ENCODE measurements around the gene SPAG6. TPM values are rescaled to one million over a fixed set of nuclear protein-coding genes. Genes with fewer than 3 reads are reported as not detected.
"Not testable (repeated sequence)": the region's sequence is repeated elsewhere in the genome, so short reads cannot be mapped to it uniquely, and the experiment has no call there.

Gene SPAG6
- total and polyA plus RNA-seq, 2 donors (not counting 1 experiment from before 2014, with no cell fraction given) = not detected

DNA sequence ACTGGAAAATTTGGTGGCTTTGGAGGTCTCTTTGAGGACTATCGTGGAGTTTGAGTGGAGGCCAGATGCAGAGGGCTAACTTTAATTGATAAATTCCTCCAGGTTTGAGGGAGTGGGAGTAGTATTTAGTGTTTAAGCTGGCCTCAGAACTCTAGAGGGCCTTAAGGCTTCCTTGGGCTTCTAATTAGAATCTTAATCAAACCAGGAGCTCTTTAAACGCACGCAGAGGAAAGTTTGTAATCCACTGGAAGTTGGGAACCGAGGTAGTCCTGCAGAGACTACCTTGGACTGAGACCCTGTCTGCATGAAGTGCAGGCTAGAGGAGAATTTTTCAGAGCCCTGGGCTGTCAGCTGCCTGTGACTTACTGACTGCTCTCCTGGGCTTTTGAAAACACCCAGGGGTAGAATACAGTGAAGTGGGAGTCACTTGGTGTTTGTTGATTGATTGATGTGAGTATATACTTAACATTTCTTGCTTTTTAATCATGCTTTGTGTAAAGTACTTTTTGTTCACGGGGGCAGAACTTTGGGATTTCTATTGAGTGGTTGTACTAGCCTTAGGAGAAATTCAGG, 5.9 kb downstream of the SPAG6 start:
- H3K36me3 ChIP-seq (ENCODE audit: control insufficient read depth, insufficient read depth, low read length) = no peaks in the 10 kb centered on the region
- H3K4me3 ChIP-seq (replicated peaks in 1 of 4; ENCODE audit: control extremely low read depth in 1 of 4, insufficient read depth in 1 of 4, low read depth in 3 of 4, low read length in 4 of 4) = no peak overlapping the region
- no peaks in the 10 kb centered on the region for H4K20me1 ChIP-seq (ENCODE audit: control insufficient read depth, extremely low read depth, insufficient read depth, low read length)
- no peaks in the 10 kb centered on the region for H3K79me2 ChIP-seq (ENCODE audit: control insufficient read depth, insufficient read depth, low read length)
- peaks cover 8% of the 10 kb centered on the region for H3K27me3 ChIP-seq (ENCODE audit: control insufficient read depth, insufficient read depth, low read length)
- H3K9me3 ChIP-seq (ENCODE audit: control insufficient read depth, insufficient read depth, low read depth, low read length) = no peaks in the 10 kb centered on the region
- DNase-seq (ENCODE audit: low read depth in 2 of 2) = no peak
- TF ChIP-seq EZH2 (IDR thresholded peaks at IDR 0.05; ENCODE audit: low read length, missing control alignments) = no peak
- TF ChIP-seq, protein P1, sequence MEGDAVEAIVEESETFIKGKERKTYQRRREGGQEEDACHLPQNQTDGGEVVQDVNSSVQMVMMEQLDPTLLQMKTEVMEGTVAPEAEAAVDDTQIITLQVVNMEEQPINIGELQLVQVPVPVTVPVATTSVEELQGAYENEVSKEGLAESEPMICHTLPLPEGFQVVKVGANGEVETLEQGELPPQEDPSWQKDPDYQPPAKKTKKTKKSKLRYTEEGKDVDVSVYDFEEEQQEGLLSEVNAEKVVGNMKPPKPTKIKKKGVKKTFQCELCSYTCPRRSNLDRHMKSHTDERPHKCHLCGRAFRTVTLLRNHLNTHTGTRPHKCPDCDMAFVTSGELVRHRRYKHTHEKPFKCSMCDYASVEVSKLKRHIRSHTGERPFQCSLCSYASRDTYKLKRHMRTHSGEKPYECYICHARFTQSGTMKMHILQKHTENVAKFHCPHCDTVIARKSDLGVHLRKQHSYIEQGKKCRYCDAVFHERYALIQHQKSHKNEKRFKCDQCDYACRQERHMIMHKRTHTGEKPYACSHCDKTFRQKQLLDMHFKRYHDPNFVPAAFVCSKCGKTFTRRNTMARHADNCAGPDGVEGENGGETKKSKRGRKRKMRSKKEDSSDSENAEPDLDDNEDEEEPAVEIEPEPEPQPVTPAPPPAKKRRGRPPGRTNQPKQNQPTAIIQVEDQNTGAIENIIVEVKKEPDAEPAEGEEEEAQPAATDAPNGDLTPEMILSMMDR (conservative IDR thresholded peaks at IDR 0.05 in 1 of 2, IDR thresholded peaks at IDR 0.05 in 1 of 2; ENCODE audit: low read depth in 1 of 2, low read length in 2 of 2) = no peak
- H3K4me2 ChIP-seq (ENCODE audit: extremely low read depth, insufficient read depth, low read length) = no peak overlapping the region
- H3K27ac ChIP-seq (ENCODE audit: insufficient read depth, low read length) = no peak overlapping the region
- no peak overlapping the region for H2AFZ ChIP-seq (ENCODE audit: low read length)
- H3K4me1 ChIP-seq (ENCODE audit: control insufficient read depth, extremely low read depth, insufficient read depth, low read length) = no peaks in the 10 kb centered on the region
- no peak overlapping the region for H3K9ac ChIP-seq (ENCODE audit: insufficient read depth, low read length)

DNA sequence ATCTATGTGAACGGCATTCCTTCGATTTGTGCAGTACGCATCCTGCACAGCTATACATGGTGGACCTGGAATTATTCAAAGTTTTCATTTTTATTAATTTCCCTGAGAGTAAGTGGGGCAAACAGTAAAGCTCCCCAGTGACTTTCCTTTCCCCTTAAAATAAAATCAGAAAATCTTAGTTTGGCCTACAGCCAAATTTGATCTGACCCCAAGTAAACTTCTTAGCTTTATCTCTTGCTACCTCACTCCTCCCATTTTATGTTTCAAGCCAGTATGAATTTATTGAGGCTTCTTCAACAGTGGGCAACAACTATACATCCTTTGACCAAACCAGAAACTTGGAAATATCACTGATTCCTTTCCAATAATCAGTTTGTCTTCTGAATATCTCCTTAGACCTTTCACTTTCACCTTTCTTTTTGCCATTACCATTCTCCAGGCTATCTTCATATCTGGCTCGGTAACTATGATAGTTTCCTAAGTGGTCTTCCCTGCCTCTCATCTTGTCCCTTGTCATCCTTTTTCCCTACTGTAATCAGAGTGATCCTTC, 11.1 kb downstream of the SPAG6 start:
- H3K27ac ChIP-seq (ENCODE audit: insufficient read depth, low read length) = no peak overlapping the region
- TF ChIP-seq EZH2 (IDR thresholded peaks at IDR 0.05; ENCODE audit: low read length, missing control alignments) = no peak
- TF ChIP-seq, protein P1 (conservative IDR thresholded peaks at IDR 0.05 in 1 of 2, IDR thresholded peaks at IDR 0.05 in 1 of 2; ENCODE audit: low read depth in 1 of 2, low read length in 2 of 2) = no peak
- H3K27me3 ChIP-seq (ENCODE audit: control insufficient read depth, insufficient read depth, low read length) = no peaks in the 10 kb centered on the region
- H3K4me3 ChIP-seq (replicated peaks in 1 of 4; ENCODE audit: control extremely low read depth in 1 of 4, insufficient read depth in 1 of 4, low read depth in 3 of 4, low read length in 4 of 4) = no peak overlapping the region
- no peak overlapping the region for H2AFZ ChIP-seq (ENCODE audit: low read length)
- H4K20me1 ChIP-seq (ENCODE audit: control insufficient read depth, extremely low read depth, insufficient read depth, low read length) = no peaks in the 10 kb centered on the region
- H3K36me3 ChIP-seq (ENCODE audit: control insufficient read depth, insufficient read depth, low read length) = no peaks in the 10 kb centered on the region
- H3K4me2 ChIP-seq (ENCODE audit: extremely low read depth, insufficient read depth, low read length) = no peak overlapping the region
- DNase-seq (ENCODE audit: low read depth in 2 of 2) = no peak
- H3K9me3 ChIP-seq (ENCODE audit: control insufficient read depth, insufficient read depth, low read depth, low read length) = no peaks in the 10 kb centered on the region
- no peaks in the 10 kb centered on the region for H3K4me1 ChIP-seq (ENCODE audit: control insufficient read depth, extremely low read depth, insufficient read depth, low read length)
- no peak overlapping the region for H3K9ac ChIP-seq (ENCODE audit: insufficient read depth, low read length)
- no peaks in the 10 kb centered on the region for H3K79me2 ChIP-seq (ENCODE audit: control insufficient read depth, insufficient read depth, low read length)

DNA sequence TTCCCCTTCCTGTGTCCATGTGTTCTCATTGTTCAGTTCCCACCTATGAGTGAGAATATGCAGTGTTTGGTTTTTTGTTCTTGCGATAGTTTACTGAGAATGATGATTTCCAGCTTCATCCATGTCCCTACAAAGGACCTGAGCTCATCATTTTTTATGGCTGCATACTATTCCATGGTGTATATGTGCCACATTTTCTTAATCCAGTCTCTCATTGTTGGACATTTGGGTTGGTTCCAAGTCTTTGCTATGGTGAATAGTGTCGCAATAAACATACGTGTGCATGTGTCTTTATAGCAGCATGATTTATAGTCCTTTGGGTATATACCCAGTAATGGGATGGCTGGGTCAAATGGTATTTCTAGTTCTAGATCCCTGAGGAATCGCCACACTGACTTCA, 12.5 kb downstream of the SPAG6 start:
- H3K9ac ChIP-seq (ENCODE audit: insufficient read depth, low read length) = not testable (repeated sequence)

More for the DNA sequence above, 12.5 kb downstream of the SPAG6 start:
- DNase-seq (ENCODE audit: low read depth in 2 of 2); H3K79me2 ChIP-seq (ENCODE audit: control insufficient read depth, insufficient read depth, low read length); H3K27me3 ChIP-seq (ENCODE audit: control insufficient read depth, insufficient read depth, low read length); H3K4me2 ChIP-seq (ENCODE audit: extremely low read depth, insufficient read depth, low read length); H2AFZ ChIP-seq (ENCODE audit: low read length); H3K9me3 ChIP-seq (ENCODE audit: control insufficient read depth, insufficient read depth, low read depth, low read length); H3K4me3 ChIP-seq (replicated peaks in 1 of 4; ENCODE audit: control extremely low read depth in 1 of 4, insufficient read depth in 1 of 4, low read depth in 3 of 4, low read length in 4 of 4); H4K20me1 ChIP-seq (ENCODE audit: control insufficient read depth, extremely low read depth, insufficient read depth, low read length); H3K36me3 ChIP-seq (ENCODE audit: control insufficient read depth, insufficient read depth, low read length); H3K4me1 ChIP-seq (ENCODE audit: control insufficient read depth, extremely low read depth, insufficient read depth, low read length); H3K27ac ChIP-seq (ENCODE audit: insufficient read depth, low read length): not testable (repeated sequence)
